Lower lobe of right lung (tissue), 1 donor: ENCODE measurements around the gene ZNF280D. TPM values are rescaled to one million over a fixed set of nuclear protein-coding genes. Genes with fewer than 3 reads are reported as not detected.

Source experiments
- total RNA-seq: library from RNA; stranded (reverse); fragmentation: NEBNext Ultra II Directional; extraction: Animal tissue kit (Norgen Biotek cat#: 25700); gene quantifications from one replicate; pipeline ENCODE4 v1.2.1, GENCODE V29; 2021
- donor health status: DM: no; HTN: yes; CAD: no; lungs with severe emphysema.

Gene ZNF280D
- total RNA-seq, 1 donor from 2014 or later: 57.1 TPM

Other genes with a start within 250 kb of the ZNF280D start
- 93.0 TPM for gene TCF12, start 185.1 kb upstream of the ZNF280D start, total RNA-seq